Measurements from ENCODE around the gene POLR1G. TPM values are rescaled to one million over a fixed set of nuclear protein-coding genes. Genes with fewer than 3 reads are reported as not detected.

Gene POLR1G
- total and polyA plus RNA-seq, 2 experiments from 2014 or later, result 6.0 to 17.8 TPM

GRCh38 chr19:45448425-45448756, 41.9 kb downstream of the POLR1G start:
- no peak for DNase-seq (ENCODE audit: low read depth in 1 of 2, low spot score in 1 of 2)
- H3K27ac ChIP-seq, result no peak overlapping the region
- H3K4me3 ChIP-seq, result no peak overlapping the region
- H3K9me3 ChIP-seq (ENCODE audit: low read depth), result no peaks in the 10 kb centered on the region
- TF ChIP-seq CTCF (IDR thresholded peaks at IDR 0.05; ENCODE audit: low read depth, low read length), result no peak
- peaks cover 4% of the 10 kb centered on the region for H3K4me1 ChIP-seq (ENCODE audit: low read depth)
- H3K27me3 ChIP-seq, result no peaks in the 10 kb centered on the region
- H3K36me3 ChIP-seq, result no peaks in the 10 kb centered on the region

GRCh38 chr19:45448887-45449299, 42.4 kb downstream of the POLR1G start:
- Histone ChIP-seq H3K27me3 (no peaks in the 10 kb centered on the region), H3K9me3 (ENCODE audit: low read depth) (no peaks in the 10 kb centered on the region), H3K27ac (no peak overlapping the region), H3K4me3 (no peak overlapping the region), H3K4me1 (ENCODE audit: low read depth) (peaks cover 4% of the 10 kb centered on the region), H3K36me3 (no peaks in the 10 kb centered on the region)
- peak in 1 of 2 donors; percentile 9 for DNase-seq (ENCODE audit: low read depth in 1 of 2, low spot score in 1 of 2)
- TF ChIP-seq CTCF (IDR thresholded peaks at IDR 0.05; ENCODE audit: low read depth, low read length), result no peak

- DNase-seq (ENCODE audit: low read depth in 1 of 2, low spot score in 1 of 2), result no peak
- peak overlapping the region; percentile 48 for H3K4me3 ChIP-seq
- no peaks in the 10 kb centered on the region for H3K9me3 ChIP-seq (ENCODE audit: low read depth)
- H3K36me3 ChIP-seq, result no peaks in the 10 kb centered on the region
- no peak overlapping the region for H3K27ac ChIP-seq
- H3K27me3 ChIP-seq, result no peaks in the 10 kb centered on the region
- TF ChIP-seq CTCF (IDR thresholded peaks at IDR 0.05; ENCODE audit: low read depth, low read length), result no peak
- no peaks in the 10 kb centered on the region for H3K4me1 ChIP-seq (ENCODE audit: low read depth)
Observed at GRCh38 chr19:45450012-45450333, 43.5 kb downstream of the POLR1G start.

- no peaks in the 10 kb centered on the region for H3K9me3 ChIP-seq (ENCODE audit: low read depth)
- H3K36me3 ChIP-seq, result no peaks in the 10 kb centered on the region
- TF ChIP-seq CTCF (IDR thresholded peaks at IDR 0.05; ENCODE audit: low read depth, low read length), result no peak
- H3K27me3 ChIP-seq, result no peaks in the 10 kb centered on the region
- no peak overlapping the region for H3K27ac ChIP-seq
- peaks cover 9% of the 10 kb centered on the region for H3K4me1 ChIP-seq (ENCODE audit: low read depth)
- peak overlapping the region; percentile 48 for H3K4me3 ChIP-seq
- peak in 1 of 2 donors; percentile 72 for DNase-seq (ENCODE audit: low read depth in 1 of 2, low spot score in 1 of 2)
Observed at GRCh38 chr19:45451131-45451849, 44.8 kb downstream of the POLR1G start.

GRCh38 chr19:45451850-45452387, 45.5 kb downstream of the POLR1G start:
- peaks cover 9% of the 10 kb centered on the region for H3K4me1 ChIP-seq (ENCODE audit: low read depth)
- DNase-seq (ENCODE audit: low read depth in 1 of 2, low spot score in 1 of 2), result no peak
- H3K27me3 ChIP-seq, result no peaks in the 10 kb centered on the region
- no peaks in the 10 kb centered on the region for H3K9me3 ChIP-seq (ENCODE audit: low read depth)
- H3K27ac ChIP-seq, result no peak overlapping the region
- no peak for TF ChIP-seq CTCF (IDR thresholded peaks at IDR 0.05; ENCODE audit: low read depth, low read length)
- H3K4me3 ChIP-seq, result no peak overlapping the region
- no peaks in the 10 kb centered on the region for H3K36me3 ChIP-seq
